Brain microvascular endothelial cell (primary cell): ENCODE data around the gene WDR3.

Experiments used
- DNase-seq: peaks from one replicate; pipeline ENCODE4 v3.0.0-alpha.2; 2020
- H3K27ac ChIP-seq: fragments of 250-450 bp; sonication (Bioruptor Pico); 2 replicates; pipeline ENCODE4 v1.5.1; 2020; ENCODE audit warnings: mild to moderate bottlenecking, moderate library complexity
- H3K27me3 ChIP-seq: fragments of 250-450 bp; sonication (Bioruptor Pico); replicated peaks from 2 replicates; pipeline ENCODE4 v1.5.1; 2020; ENCODE audit warnings: mild to moderate bottlenecking
- H3K36me3 ChIP-seq: fragments of 250-450 bp; sonication (Bioruptor Pico); replicated peaks from 2 replicates; pipeline ENCODE4 v1.5.1; 2020; ENCODE audit warnings: mild to moderate bottlenecking
- H3K4me3 ChIP-seq: 2 replicates; pipeline ENCODE4 v1.5.1; 2011; ENCODE audit warnings: low read depth, mild to moderate bottlenecking, control low read depth, low read length, moderate library complexity
- in situ Hi-C: cut with HindIII; loops from 2 replicates; pipeline ENCODE4 v1.10.0; 2017; ENCODE audit warnings: low sequenced_read_pairs, low pct_ligation_motif_present
- TF ChIP-seq, protein P1 (sequence below): IDR thresholded peaks from 2 replicates; pipeline ENCODE4 v1.5.1; 2011; ENCODE audit warnings: low read depth, mild to moderate bottlenecking, moderate library complexity, low read length, control low read depth, inconsistent platforms; ENCODE audit errors: missing control alignments

WDR3 gene

DNA sequence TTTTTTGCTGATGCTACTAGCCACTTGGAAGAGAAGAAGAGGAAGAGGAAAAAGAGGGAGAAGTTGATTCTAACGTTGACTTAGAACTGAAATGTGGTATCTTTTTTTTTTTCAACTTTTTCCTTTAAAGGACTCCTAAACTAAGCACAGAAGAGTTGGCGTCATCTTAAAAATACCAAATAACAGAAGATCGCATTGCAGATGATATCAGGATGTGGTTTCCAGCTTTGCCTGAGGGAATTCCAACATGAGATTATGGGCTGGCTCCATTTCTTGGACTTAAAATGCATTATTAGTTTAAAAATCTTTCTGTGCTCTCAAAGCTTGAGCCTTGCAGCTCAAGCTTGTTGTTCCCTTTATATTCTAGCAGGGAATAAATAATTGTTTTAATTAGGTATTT, 29.8 kb downstream of the WDR3 start:
- in situ Hi-C loops = no loop called here
- no peak for DNase-seq
- Histone ChIP-seq H3K4me3 (no peak overlapping the region), H3K36me3 (peaks cover 29% of the 10 kb centered on the region), H3K27me3 (no peaks in the 10 kb centered on the region), H3K27ac (no peak overlapping the region)
- TF ChIP-seq, protein P1, sequence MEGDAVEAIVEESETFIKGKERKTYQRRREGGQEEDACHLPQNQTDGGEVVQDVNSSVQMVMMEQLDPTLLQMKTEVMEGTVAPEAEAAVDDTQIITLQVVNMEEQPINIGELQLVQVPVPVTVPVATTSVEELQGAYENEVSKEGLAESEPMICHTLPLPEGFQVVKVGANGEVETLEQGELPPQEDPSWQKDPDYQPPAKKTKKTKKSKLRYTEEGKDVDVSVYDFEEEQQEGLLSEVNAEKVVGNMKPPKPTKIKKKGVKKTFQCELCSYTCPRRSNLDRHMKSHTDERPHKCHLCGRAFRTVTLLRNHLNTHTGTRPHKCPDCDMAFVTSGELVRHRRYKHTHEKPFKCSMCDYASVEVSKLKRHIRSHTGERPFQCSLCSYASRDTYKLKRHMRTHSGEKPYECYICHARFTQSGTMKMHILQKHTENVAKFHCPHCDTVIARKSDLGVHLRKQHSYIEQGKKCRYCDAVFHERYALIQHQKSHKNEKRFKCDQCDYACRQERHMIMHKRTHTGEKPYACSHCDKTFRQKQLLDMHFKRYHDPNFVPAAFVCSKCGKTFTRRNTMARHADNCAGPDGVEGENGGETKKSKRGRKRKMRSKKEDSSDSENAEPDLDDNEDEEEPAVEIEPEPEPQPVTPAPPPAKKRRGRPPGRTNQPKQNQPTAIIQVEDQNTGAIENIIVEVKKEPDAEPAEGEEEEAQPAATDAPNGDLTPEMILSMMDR = no peak

GRCh38 chr1:117964290-117965038, 34.9 kb downstream of the WDR3 start:
- TF ChIP-seq, protein P1 = no peak
- in situ Hi-C loops = no loop called here
- Histone ChIP-seq H3K27ac (no peak overlapping the region), H3K36me3 (peaks cover 7% of the 10 kb centered on the region), H3K4me3 (no peak overlapping the region), H3K27me3 (no peaks in the 10 kb centered on the region)
- no peak for DNase-seq

- TF ChIP-seq, protein P1 = peak; percentile 42
- Histone ChIP-seq H3K36me3 (no peaks in the 10 kb centered on the region), H3K4me3 (no peak overlapping the region), H3K27ac (no peak overlapping the region), H3K27me3 (no peaks in the 10 kb centered on the region)
- in situ Hi-C loops = no loop called here
- DNase-seq = peak; percentile 22
Measured at GRCh38 chr1:117967477-117967876, 37.9 kb downstream of the WDR3 start.

DNA sequence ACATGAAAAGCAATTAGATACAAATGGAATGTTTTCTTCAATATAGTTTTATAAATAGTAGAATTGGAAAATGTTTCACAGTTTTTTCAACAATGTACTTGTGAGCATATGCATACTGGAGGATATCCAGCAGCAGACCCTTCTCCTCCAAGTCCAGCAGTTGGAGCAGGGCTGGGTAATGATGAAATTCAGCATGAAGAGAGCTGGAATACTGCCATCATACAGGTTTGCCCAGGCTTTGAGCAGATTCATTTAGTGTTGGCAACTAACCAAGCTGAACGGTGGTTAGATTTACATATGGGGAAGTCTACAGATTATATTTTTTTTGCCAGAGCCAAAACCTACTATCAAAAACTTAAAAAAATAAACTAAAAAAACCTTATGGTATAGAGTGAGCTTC, 38.3 kb downstream of the WDR3 start:
- TF ChIP-seq, protein P1 = no peak
- H3K36me3 ChIP-seq = no peaks in the 10 kb centered on the region
- in situ Hi-C loops = no loop called here
- no peak for DNase-seq
- H3K4me3 ChIP-seq = no peak overlapping the region
- no peaks in the 10 kb centered on the region for H3K27me3 ChIP-seq
- H3K27ac ChIP-seq = no peak overlapping the region

DNA sequence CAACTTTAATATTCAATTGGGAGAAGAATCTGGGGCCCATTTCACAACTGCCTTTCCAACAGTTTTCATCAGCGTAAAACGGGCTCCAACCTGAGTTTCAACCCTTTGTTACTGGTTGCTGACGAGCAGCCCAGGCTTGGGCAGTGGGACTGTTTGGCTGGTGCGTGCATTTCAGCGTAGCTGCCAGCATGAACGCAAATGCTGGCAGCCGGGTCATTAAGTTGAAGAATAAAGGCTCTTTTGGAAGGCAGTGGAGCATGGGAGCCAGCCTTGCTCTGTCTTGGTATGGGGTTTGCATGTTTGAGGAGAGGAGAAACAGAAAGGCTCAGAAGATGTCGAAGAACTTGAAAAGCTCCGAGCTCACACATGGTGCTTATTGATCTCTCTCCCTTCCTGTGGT, 40.7 kb downstream of the WDR3 start:
- TF ChIP-seq, protein P1 = no peak
- no peak for DNase-seq
- in situ Hi-C loops = no loop called here
- no peak overlapping the region for H3K27ac ChIP-seq
- no peaks in the 10 kb centered on the region for H3K27me3 ChIP-seq
- H3K36me3 ChIP-seq = no peaks in the 10 kb centered on the region
- H3K4me3 ChIP-seq = no peak overlapping the region

DNA sequence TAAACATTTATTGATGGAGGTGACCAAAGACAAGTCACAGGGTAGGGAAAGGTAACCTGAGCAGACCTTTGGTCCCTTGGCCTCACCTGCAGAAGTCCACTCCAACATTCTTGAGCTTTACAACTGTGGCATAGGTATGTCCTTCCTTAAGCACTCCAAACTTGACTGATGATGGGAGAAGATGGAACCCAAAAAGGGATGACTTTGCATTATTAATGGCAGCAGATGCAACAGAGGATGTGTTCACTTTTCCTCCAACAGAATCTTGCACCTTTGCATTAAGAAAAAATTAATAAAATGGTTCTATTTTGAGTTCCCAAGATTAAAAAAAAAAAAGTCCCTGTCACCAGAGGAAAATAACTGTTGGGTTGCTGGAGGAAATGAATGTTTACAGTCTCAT, 42.2 kb downstream of the WDR3 start:
- no peak overlapping the region for H3K27ac ChIP-seq
- no peaks in the 10 kb centered on the region for H3K36me3 ChIP-seq
- no peaks in the 10 kb centered on the region for H3K27me3 ChIP-seq
- no peak for DNase-seq
- in situ Hi-C loops = no loop called here
- TF ChIP-seq, protein P1 = no peak
- H3K4me3 ChIP-seq = no peak overlapping the region
